GM21576 (cell line): ENCODE data around the gene TRPV6.

Source experiments
- ATAC-seq: cut with Tn5 transposase; IDR thresholded peaks from one replicate; pipeline ENCODE4 v1.9.1; 2021; ENCODE audit warnings: mild to moderate bottlenecking, moderate library complexity; ENCODE audit not compliant: unreplicated experiment

The TRPV6 gene

DNA sequence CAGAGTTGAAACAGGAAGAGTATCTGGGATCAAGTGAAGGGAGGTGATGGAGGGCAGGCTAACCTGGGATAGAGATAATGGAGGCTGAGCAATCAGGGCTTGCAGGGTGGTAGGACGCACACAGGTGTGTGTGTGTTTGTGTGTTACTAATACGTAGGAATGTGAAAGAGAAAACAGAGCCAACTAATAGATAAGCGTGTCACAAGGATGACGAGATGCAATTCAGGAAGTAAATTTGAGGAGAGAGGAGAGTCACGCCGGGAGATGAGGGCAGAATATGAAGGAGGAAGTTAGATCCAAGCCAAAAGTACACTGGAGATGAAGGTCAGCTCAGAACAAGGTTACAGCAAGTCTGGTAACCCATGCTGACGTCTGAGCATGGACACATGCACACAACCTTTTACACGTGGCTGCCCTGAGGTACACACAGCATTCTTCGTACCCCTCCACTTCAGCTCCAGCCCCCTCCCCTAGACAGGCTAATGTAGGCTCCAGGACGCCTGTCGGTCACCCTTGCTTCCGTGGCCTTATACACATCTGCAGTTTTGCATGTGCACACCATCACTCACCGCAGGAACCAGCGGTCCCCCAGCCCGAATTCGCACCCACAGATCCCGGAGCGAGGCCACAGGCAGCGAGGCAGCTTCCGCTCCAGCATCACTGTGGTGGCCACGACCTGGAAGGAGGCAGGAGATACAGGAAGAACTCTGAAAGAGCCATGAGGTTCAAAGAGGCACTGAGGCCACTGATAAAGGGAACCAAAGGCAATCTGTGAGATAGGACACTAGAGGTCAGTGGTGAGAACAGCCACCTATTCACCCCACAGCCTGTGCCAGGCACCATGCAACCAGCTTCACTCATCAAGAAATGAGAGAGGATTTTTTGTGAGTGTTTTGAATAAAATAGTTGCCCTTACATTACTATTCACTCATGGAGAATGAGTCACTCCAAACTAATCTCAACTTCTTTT is 23.7 kb upstream of the TRPV6 start:
- no peak for ATAC-seq

DNA sequence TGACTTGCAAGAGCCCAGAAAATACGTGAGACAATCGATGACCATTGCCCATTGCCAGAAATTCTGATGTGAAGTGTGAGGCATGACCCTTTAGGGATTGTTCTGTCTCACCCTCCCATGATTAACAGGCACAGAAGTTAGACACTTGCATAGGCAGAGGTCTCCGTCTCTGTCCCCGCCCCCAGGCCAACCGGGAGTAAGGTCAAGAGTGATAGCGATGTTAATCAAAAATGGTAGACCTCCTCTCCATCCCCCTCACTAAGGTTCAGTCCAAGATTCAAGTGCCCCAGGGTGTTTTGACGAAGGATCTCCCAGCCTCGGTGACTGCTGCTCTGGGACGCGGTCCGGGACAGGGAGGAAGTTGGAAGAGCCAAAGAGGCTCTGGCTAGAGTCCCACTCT is 22.7 kb upstream of the TRPV6 start:
- ATAC-seq: no peak

DNA sequence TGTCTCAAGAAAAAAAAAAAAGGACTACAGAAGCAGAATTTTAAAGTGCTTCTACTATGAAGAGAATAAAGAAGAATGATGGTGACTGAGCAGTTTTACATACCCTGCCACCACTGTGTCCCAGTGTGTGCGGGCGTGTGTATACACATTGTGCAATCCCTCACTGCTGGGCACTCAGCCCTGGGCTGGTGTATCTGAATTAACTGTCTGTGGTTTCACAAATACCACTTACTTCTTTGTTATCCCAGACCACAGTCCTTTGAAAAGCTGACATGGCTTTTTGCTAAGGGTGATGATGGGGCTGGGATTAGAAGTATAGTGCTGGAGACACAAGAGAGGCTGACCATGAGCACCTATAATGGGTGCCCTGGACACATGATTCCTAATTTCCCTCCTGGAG is 21.1 kb upstream of the TRPV6 start:
- ATAC-seq: no peak

DNA sequence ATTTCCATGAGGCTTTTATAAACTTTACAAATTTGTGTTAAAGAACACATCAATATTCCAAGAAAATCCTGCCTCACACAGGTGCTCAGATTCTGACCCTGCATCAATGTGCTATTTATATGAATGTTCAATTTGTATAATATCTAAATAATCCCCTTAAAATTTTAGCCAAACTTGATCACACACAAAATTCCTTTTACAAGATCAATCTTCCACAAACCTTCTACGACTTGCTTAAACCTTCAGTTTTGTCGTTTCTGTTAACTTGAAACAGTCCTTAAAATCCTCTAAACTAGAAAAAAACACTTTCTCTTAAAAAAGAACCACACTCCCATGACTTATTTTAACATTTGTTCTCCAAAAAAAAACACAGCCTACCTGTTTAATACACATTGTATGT is 20.2 kb upstream of the TRPV6 start:
- ATAC-seq: no peak

DNA sequence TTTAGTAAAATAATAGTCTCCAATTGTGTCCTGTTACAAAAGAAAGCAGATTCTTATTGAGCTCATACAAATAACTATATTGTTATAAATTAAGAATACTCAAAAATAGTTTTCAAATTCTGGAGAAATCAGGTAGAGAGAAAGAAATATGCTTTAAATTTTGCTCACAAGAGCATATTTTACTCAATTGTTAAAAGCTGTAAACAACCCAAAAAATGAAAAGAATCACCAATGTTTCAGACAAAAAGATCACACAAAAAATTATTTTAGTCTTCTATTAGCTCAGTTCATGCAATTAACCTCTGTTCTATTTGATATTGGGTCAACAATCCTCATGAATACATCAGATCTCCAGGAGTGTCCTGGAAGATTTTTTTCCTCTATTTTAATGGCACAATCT is 18.6 kb upstream of the TRPV6 start:
- no peak for ATAC-seq

DNA sequence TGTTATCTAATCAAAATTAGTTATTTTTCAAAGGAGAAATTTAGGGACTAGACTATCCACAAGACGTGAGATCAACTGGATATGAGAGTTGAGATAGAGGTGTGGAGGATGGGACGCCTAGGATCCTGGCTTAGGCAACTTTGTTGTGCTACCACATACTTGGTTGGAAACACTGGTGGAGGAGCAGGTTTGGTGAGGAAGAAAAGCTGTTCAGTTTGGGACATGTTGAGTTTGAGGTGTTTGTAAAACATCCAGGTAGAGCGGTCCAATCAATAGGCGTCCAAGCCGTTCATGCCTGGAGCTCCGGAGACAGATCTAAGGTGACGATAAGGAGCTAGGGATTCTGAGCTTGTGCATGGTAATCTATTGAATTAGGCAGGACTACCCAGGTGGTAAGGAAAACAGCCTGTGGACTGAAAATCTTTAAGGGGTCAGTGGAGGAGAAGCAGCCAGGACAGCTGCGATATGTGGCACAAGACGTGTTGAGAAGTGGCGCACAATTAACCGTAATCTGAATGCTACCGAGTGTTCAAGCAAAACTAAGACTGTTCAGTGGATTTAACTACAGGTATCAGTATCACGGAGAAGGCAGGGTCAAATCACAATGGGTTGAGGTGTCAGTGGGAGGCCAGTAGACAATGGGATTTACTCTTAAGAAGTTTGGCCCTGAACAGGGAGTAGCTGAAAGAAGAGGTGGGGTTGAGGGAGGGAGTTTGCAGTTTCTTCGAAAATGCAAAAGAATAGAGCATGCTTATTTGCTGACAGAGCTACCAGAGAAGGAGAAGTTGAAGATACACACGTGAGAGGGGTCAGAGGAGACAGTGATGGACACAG is 16.1 kb upstream of the TRPV6 start:
- ATAC-seq: no peak

DNA sequence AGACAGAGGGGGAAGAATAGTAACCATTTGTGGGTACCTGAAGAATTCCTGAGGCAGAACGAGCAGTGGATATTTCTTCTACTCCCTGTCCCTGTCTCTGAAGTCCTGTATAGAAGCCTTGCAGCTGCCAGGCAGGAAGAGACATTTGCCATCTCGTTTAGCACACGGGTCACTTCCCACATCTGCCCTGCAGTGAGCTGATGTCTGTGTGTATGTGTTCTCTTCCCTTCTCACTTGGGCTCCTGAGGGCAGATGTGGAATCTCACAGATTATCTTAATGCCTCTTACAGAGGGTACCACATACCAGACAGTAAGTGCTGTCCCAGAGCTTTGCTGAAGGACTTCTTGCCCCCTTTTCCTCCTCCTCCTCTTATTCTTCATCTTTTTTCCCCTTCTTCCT is 14.1 kb upstream of the TRPV6 start:
- ATAC-seq: no peak

DNA sequence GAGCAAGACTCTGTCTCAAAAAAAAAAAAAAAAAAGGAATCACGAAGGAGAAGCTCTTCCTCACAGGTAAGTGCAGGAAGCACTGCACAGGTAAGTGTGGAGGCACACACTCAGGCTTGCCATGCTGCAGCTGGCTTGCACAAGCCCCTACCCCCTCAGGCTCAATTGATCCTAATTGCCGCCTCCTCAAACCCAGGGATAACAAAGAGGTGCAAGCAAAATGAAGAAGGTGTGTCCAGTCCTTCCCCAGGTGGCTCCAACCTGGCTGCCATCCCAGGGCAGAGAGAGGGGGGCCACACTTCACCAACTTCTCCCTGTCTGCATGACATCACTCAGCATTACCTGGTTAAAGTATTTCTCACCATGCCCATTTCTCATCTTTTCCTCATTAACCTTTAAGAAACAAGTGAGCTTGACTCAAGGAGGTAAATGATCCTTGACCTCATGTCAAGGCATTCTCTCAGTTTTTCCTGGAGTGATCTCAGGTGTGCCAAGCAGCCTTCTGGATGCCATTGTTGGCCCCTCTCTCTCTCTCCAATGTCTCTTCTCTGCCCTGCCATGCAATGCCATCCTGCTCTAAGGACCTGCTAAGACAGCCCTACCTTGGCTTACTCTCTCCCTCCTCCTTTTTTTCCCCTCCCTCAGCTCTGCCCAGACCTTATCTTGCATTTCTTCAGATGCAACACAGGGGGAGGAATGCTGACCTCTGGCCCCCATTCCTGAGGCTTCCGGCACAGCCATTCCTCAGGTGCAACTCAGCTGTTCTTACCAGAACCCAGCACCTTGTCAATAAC is 13.0 kb upstream of the TRPV6 start:
- no peak for ATAC-seq

DNA sequence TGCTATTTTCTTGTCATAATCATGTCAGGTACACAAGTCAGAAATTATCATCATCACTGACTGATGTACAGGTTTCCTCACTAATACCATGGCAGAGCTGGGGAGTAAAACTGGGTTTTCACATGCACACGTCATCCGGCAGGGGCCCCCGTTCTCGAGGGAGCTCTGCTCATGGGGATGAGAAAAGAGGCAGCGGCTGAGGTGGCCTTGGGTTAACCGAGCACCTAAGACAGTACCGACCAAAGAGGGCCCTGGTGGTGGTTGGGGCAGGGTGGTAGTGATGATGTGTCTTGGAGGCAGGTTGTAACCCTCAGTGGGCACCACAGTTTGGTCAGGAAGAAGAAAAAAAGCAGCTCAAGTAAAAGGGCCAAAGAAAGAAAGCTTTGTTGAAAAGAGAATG is 12.1 kb upstream of the TRPV6 start:
- no peak for ATAC-seq

DNA sequence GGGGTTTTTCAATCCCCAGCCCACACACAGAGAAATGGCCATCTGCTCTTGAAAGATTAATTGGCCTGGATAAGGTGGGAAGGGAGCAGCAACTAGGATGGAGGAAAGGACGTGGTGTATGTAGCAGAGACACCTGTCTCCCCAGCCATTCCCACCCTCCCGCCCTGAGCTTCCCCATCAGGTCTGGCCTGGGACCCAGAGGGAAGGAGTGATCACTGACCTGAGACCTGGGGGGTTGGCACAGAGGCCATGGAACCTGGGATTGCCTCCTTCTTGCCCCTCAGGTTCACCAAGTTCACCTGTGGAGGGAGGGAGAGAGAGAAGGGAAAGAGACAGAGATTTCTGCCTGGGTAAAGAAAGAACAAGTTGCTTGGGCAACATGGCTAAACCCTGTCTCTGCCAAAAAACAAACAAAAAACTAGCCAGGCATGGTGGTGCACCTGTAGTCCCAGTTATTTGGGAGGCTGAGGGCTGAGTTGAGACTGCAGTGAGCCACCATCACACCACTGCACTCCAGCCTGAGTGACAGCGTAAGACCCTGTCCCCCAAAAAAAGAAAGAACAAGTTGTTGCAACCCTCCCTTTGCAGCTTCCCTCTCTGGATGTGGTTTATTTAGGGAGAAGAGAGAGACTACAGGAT is 11.3 kb upstream of the TRPV6 start:
- ATAC-seq: no peak

DNA sequence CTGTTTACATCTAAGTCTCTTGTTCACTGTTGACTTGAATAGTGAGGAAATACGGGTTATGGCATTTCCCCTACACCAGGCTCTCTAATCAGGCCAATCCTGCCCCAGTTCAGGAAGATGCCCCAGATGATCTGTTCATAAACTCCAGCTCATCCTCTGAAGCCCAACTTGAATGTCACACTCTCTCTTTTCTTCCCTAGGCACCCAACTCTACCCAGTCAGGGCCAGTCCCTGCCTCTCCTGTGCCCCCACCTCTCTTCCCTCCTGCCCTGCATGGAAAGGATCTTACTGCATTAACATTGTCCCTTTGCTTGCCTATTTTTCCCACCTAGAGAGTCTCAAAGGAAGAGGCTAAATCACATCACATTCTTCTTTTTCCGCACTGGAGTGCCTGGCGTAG is 10.6 kb upstream of the TRPV6 start:
- no peak for ATAC-seq

DNA sequence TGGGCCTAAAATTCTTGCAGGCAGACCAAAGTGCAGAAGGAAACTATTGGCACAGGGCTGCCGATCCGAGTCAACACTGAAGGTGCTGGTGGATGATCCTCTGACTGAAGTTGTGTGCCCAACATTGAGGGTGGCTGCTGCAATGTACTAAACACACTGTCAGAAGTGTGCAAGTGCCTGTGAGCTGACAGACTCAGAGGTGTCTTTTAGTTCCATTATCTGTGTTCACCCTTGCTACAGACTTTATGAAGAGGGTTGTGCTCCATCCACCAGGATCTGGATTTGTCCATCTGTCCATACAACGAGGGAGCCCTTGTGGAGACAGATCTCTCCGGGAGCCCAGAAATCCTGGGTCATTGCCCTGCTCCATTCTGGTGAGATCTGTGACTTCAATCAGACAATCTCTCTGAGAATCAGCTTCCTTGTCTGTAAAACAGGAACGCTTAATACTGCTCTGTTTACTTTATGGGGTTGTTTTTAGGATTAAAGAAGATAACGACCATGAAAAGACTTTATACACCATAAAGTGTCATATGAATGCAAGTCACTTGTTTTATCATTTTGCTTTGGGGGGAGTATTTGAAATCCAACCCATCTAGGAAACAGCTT is 9.5 kb upstream of the TRPV6 start:
- ATAC-seq: no peak

DNA sequence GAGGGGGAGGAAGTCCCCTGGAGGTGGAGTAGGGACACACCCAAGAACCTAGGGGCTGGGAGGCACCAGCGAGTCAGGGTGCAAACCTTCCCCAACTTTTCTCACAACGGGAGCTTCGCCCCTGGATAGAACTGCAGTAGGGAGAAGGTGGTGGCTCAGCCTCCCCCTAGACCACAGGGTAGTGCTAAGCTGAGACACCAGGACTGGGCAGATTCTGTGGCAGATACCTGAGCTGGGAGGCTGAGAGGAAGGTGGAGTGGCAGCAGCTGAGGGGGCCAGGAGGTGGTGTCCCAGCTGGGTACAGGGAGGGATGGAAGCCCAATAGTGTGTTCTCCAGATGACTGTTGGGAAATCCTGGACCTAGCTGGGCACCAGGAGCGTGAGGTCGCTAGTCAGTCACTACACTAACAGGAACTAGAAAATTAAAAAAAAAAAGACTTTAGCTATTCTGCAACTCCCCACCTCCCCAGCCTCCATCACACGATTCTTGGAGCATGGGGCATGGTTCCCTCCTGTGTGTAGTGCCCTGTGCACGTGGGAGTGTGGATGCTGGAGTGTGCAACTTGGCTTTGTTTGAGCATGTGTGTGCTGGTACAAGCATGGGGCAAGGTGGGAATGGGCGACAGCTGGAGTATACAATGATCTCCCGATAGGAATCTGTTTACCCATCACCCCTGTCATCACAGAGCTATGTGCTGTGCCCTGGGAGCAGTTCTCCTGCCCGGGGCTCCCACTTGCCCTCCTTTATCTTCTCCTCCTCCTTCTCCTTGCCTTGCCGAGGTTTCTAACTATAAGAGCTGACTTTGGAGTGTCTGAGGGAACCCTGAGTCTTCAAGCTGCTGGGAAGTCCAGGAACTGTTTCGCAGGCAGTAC is 8.8 kb upstream of the TRPV6 start:
- ATAC-seq: no peak

DNA sequence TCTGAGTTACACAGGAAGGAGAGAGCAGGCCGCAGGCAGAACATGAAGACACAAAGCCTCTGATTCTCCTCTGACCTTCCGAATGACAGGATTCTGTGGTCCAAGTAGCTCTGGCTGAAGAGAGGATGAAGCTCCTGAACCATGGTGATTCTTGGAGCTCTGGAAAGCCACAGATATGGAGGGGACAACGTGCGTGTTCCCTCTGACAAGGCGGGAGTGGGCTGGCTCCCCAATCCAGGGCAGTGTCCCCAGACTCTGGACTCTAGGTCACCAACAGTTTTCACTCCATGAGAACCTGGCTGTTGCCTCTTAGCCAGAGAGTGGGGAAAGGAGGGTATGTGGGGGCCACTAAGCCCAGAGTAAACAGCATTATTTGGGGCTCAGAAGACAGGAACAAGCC is 7.4 kb upstream of the TRPV6 start:
- ATAC-seq: no peak

DNA sequence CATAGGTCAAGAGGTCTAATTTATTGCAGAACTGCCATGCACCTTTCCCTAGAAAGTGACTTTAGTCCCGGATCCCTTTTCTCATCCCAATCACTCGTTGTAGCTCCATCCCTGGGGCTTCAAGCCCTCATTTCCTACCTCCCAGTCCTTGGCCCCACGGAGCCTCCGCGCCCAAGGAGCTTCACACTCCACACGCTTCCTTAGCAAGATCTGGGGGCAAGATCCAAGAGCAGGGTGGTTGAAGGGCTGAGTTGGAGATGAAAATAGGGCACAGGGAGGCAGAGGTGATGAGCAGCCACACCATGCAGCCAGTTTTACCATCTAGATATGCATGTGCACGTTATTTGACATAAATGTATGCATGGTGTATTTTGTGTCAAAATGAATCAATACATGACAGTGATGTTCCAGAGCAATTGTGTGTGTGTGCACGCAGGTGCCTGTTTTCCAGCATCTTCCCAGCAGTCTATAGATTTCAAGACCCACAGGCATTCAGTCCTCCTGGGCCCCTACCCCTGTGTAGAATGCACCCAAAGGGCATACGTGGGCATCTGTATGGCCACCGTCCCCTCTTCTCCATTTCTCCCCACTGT is 6.0 kb upstream of the TRPV6 start:
- no peak for ATAC-seq

DNA sequence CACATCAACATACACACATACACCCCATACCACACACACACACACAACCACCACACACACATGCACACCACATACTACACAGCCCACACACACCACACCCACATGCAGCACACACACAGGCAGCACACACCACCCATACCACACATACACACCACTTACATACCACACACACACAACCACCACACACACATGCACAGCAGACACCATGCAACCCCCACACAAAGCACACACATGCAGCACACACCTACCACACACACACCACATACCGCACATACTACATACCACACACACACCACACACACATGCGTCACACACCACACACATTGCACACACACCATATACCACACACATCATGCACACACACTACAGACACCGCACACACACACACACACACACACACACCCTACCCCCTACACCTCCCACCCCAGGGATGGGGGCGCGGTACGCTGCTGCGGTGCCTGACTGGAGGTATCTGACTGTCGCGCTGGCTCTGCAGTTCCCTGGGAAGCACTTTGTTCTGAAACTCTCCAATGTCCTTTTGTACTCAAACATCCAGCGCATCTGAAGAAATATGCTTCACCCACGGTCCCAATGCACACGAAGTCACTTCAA is 5.4 kb upstream of the TRPV6 start:
- no peak for ATAC-seq

DNA sequence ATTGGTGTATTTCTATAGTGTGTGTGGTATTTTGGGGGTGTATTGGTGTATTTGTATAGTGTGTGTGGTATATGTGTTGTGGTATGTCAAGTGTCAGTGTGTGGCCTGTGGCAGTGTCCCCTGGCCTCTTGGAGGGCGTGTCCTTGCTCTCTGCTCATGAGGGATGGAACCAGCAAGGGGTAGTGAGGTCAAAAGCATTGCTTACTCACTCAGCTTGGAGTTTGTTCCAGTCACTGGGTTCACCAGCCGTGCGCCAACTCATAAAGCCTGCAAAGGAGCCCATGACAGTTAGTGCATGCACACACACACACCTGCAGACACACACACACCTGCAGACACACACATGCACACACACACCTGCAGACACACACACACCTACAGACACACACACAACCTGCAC is 4.3 kb upstream of the TRPV6 start:
- no peak for ATAC-seq

DNA sequence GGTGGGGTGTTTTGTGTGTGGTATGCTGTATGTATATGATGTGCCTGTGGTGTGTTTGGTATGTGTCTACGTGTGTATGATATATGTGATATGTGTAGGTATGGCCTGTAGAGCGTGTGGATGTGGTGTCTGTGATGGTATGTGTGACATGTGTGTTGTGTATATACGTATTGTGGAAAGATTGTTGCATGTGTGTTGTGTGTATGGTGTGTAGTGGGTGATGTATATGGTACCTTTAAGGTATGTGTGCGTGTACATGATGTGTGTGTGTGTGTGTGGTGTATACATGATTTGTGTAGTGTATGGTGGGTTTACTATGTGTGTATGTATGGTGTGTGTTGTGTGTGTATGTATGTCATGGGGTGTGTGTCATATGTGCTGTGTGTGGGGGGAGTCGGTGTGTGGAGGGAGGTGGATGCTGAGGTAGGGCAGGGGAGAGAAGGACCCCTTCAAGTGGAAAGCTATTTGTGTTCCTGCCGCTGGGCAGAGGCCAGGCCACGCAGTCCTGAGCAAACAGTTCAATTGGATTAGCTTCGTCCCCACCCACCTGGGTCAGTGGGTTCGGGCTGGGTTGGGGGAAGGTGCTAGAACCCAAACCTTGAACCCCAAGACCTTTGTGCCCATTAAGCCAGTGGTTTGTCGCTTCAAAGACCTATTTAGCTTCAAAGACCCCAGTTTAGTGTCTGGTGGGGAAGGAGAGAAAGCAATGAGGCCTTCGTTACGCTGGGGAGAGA is 1.9 kb upstream of the TRPV6 start:
- ATAC-seq: no peak
